Choroid plexus epithelial cell (primary cell): Measurements from ENCODE around the gene NBEAL2.

Experiments
- DNase-seq: peaks from one replicate; pipeline ENCODE4 v3.0.0-alpha.2; 2010; ENCODE audit warnings: low read depth
- H3K4me3 ChIP-seq: 2 replicates; pipeline ENCODE4 v1.5.1; 2011; ENCODE audit warnings: low read depth, mild to moderate bottlenecking, control low read depth, low read length, moderate library complexity
- CTCF ChIP-seq: conservative IDR thresholded peaks from 2 replicates; pipeline ENCODE4 v1.5.1; 2011; ENCODE audit warnings: low read depth, mild to moderate bottlenecking, control low read depth, inconsistent platforms, low read length, moderate library complexity

NBEAL2 gene

GRCh38 chr3:46991406-46992165, 12.1 kb downstream of the NBEAL2 start:
- no peak for TF ChIP-seq CTCF
- no peak for DNase-seq
- H3K4me3 ChIP-seq, result no peak overlapping the region

GRCh38 chr3:46992231-46992630, 12.8 kb downstream of the NBEAL2 start:
- H3K4me3 ChIP-seq, result no peak overlapping the region
- DNase-seq, result no peak
- TF ChIP-seq CTCF, result no peak

GRCh38 chr3:46993292-46993691, 13.8 kb downstream of the NBEAL2 start:
- DNase-seq, result no peak
- H3K4me3 ChIP-seq, result no peak overlapping the region
- no peak for TF ChIP-seq CTCF

- no peak for TF ChIP-seq CTCF
- no peak overlapping the region for H3K4me3 ChIP-seq
- no peak for DNase-seq
Measured at GRCh38 chr3:46993986-46994385, 14.5 kb downstream of the NBEAL2 start.

- TF ChIP-seq CTCF, result no peak
Measured at GRCh38 chr3:46994801-46995731, 15.6 kb downstream of the NBEAL2 start.

GRCh38 chr3:46995901-46996562, 16.6 kb downstream of the NBEAL2 start:
- TF ChIP-seq CTCF, result no peak
- DNase-seq, result no peak
- H3K4me3 ChIP-seq, result no peak overlapping the region

More at GRCh38 chr3:46994801-46995731, 15.6 kb downstream of the NBEAL2 start:
- H3K4me3 ChIP-seq, result no peak overlapping the region
- DNase-seq, result no peak
